HG02642 (cell line): ENCODE measurements around the gene LHX2.

ENCODE experiments used
- ATAC-seq: cut with Tn5 transposase; IDR thresholded peaks from one replicate; pipeline ENCODE4 v1.9.1; 2021; ENCODE audit warnings: mild to moderate bottlenecking; ENCODE audit not compliant: unreplicated experiment, poor library complexity

The LHX2 gene

DNA sequence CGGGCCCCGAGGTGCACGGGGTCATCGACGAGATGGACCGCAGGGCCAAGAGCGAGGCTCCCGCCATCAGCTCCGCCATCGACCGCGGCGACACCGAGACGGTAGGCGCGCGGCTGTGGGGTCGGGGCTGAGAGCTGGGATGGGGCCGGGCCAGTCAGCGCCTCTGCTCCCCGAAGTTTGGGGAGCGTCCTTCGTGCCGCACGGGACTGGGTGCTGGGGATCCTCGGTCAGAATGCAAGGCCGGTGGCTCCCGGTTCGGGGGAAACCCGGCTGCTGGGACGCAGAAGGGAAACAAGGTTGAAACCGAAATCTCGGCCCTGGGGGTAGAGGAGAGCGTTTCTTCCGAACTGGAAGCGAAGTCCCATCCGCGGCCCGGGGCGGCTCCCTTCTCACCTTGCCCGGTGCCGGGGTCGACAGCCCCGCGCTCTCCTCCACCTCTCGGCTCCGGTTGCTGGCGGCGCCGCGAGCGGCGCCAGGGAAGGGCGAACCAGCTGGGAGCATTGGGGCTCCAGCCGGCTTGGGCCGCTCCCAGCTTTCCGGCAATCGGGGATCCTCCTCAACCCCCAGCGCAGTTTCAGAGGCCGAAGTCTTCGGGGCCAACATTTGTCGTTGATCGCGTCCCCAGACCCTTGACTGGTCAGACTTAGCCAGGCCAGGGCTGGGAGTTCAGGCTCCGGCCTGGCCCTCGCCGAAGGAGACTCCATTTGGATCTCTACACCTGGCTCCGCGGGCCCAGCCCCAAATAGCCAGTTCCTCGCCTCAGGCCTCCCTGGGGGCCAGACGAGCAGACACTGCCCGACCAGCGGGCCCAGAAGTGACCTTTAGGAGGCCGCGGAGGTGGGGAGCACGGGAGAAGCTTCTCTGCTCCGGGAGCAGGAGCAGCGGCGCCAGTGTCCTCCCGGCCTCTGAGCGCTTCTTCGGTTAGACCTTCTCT lies 1.1 kb downstream of the LHX2 start:
- ATAC-seq = no peak

DNA sequence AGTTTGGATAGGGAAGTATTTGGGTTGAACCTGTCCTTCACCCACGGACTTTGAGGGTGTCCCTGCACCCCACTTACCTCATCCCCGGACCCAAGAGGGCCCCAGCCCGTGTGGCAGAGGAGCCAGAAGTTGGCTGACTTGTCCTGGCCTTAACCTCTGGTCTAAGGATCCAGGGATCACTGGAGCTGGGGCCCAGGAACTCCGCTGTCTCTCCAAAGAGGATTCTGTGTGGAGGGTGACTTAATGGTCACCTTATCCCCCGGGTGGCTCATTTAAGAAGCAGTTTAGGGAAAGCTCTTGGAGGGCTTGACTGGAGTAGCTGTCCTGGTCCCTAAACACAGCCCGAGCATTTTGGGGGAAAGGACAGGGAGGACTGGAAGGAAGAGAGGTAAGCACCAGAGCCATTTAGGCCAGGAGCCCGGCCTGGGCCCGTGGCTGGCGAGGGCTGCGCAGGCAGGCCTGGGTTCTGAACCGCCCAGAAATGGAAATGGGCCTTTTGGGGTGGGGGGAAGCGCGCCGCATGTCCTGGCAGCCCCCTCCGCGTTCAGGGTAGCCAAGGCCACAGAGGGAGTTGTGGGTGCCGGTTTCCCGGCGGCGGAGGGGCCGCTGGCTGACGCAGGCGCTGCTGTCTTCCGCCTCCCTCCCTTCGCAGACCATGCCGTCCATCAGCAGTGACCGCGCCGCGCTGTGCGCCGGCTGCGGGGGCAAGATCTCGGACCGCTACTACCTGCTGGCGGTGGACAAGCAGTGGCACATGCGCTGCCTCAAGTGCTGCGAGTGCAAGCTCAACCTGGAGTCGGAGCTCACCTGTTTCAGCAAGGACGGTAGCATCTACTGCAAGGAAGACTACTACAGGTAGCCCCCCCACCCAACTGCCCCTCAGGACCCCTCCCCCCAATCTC lies 2.0 kb downstream of the LHX2 start:
- no peak for ATAC-seq

DNA sequence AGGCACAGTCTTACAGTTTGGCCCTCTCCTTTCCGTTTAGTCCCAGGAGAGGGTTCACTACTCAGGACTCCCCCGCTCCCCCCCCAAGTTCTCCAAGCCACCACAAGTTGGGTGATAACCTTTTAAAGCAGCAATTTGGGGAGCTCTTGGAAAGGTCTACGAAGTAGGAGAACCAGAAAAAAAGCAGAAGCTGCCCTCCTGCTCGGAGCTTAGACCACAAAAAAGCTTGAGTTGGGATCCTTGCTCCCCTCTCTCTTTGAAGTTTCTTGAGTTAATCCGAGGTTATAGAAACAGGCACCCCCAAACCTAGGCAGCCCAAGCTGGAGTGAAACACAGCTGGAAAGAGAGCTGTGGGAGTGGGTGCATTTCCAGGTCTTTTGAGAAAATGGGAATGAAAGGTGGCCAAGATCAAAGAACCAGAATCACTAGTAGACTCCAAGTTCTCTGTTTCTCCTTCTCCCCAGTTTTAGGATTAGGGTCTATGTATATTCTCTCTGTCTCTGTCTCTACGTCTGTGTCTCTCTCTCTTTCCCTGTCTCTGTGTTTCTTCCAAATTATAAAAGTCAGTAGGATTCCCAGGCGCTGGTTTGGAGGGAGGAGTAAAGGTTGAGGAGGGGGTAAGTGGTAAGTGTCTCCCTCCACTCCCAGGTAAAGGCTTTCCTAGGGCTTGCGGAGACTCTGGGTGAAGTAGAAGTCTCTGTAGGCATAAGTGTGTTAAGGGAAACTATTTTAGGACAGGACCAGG lies 2.8 kb downstream of the LHX2 start:
- no peak for ATAC-seq

DNA sequence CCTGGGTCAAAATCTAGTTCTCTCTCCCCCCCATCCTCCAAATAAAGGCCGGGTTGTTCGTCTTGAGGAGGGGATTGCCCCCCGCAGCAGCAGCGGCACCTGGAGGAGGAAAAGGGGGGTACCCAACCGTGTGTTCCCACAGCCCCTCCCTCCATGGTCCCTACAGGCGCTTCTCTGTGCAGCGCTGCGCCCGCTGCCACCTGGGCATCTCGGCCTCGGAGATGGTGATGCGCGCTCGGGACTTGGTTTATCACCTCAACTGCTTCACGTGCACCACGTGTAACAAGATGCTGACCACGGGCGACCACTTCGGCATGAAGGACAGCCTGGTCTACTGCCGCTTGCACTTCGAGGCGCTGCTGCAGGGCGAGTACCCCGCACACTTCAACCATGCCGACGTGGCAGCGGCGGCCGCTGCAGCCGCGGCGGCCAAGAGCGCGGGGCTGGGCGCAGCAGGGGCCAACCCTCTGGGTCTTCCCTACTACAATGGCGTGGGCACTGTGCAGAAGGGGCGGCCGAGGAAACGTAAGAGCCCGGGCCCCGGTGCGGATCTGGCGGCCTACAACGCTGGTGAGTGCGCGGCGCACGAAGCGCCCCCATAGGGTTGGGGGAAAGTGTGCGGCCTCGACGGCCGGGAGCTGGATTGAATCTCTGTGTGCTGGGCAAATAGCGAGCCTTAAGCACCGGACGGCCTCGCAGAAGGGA lies 3.5 kb downstream of the LHX2 start:
- no peak for ATAC-seq

DNA sequence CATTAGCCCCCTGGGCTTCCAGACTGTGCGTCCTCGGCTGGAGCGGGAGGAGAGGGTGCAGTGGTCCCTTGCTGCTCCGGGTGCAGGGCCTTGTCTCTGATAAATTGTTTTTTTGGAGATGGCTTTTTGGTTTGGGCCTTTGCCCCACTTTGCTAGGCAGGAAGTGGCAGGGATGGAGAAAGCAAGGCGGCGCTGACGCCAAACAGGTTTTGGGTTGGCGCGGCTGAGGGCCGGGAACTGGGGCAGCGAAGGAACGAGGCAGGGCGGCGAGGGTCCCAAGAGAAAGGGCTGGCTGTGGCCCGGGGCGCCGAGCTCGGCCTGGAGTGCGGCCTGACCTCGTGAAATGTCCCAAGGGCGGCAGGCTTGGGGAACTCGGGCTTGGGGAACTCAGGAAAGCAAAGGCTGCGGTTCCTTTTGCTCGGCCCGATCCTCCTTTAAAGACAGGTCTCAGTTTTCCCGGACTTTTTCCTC lies 4.1 kb downstream of the LHX2 start:
- ATAC-seq = no peak

DNA sequence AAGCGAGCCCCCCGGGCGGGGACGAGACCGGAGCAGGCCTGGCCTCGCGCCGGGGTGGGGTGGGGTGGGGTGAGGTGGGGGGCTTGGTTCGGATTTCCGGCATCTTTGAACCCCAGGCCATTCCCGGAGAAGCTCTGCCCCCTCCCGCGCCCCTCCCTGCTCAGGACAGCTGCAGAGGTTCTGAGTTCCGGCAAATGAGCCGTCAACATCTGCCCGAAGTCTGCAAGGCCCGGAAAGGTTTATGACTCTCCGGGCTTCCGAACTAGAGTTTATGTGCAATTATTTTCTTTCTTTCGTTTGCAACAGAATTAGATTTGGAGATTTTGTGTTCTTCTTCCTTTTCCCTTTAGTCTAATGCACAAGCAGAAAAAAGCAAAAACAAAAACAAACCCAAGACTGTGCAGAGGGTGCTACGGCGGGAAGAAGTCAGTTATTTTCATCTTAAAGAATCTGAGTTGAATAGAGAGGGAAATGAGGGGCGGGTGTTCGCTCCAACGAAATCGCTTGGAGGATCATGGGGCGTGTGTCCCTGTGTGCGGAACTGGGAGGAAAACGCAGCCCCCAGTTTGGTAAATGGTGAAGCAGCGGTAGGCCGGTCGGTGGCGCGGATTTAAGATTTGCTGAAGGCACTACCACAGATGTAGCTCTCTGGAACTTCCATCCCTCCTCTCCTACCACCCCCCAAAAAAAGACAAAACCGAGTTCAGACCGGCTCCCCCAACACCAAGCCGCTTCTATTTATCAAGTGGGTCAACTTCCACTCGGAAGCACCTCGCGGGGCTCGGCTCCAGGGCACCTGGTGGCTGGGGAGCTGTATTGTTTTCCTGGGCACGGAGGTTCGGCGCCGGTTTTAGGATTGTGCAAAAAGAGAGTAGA lies 4.8 kb downstream of the LHX2 start:
- ATAC-seq = no peak

DNA sequence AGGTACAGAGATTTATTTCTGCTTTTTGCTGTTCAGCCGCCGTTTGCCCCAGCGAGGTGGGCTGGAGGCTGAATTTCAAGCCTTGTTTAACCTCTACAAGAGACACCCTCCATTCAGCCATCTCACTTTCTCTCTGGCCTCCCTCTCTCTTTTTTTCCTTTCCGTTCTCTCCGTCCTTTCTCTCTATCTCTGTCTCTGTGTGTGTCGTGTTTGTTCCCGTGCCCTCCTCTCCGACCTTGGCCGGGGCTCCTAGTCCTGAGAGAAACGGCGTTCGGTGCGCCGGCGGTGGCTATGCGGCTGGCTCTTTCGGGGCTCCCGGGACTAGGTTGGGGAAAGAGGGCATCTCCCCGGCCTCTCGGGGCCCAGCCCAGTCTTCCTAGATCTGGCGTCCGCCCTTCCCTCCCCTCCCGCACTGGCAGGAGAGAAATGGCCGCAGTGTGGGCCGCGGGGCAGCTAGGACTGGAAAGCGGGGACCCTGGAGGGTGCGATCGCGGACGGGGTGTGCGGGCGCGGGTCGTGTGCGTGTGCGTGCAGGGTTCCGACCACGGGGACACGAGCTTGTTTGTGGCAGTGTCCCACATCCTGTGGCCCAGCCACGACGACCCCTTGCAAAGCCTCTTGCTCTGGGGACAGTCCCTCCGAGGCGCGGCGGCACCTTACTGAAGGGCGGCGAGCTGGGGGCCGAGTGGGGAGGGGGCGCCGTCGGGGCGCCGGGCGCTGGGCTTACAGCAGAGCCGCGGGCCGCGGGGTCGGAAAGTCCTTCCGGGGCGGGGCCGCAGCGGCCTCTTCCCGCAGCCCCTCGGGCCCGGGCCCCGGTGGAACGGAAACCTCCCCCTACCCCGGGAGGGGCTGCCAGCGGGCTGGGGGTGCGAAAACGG lies 5.7 kb downstream of the LHX2 start:
- no peak for ATAC-seq

DNA sequence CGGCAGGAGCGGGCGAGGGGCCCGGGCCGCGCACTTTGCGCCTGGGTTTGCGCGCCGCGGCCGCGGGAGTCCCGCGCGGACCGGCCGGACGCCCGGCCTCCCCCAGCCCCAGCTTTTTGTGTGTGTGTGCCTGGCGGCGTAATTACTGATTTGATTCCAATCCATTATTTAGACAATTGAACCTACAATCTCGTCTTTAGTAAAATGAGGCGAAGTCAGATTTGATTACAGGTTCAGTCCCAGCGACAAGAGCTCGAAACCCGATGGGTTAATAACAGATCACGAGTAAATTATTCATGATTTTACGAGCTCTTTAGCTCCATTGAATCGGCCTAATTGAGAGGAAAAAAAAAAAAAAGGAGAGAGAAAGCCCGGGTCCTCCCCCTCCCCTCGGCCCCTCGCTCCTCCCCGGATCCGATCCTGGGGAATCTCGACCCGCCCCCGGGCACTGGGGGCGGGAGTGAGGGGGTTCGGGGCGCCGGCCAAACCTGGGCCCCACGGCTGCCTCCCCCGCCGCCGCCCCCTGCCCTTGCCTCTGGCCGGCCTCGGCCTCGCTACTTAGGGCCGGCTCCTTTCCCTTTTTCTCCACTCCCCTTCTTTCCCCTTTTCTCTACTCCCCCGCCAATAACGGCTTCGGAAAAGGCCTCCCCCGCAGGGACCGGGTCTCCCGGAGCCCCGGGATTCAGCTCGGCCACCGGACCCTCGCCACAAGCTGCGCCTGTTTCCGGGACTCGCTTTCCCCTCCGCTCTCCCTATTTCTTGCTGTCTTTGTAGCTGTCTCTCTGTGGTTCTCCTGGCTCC lies 6.6 kb downstream of the LHX2 start:
- ATAC-seq = no peak

DNA sequence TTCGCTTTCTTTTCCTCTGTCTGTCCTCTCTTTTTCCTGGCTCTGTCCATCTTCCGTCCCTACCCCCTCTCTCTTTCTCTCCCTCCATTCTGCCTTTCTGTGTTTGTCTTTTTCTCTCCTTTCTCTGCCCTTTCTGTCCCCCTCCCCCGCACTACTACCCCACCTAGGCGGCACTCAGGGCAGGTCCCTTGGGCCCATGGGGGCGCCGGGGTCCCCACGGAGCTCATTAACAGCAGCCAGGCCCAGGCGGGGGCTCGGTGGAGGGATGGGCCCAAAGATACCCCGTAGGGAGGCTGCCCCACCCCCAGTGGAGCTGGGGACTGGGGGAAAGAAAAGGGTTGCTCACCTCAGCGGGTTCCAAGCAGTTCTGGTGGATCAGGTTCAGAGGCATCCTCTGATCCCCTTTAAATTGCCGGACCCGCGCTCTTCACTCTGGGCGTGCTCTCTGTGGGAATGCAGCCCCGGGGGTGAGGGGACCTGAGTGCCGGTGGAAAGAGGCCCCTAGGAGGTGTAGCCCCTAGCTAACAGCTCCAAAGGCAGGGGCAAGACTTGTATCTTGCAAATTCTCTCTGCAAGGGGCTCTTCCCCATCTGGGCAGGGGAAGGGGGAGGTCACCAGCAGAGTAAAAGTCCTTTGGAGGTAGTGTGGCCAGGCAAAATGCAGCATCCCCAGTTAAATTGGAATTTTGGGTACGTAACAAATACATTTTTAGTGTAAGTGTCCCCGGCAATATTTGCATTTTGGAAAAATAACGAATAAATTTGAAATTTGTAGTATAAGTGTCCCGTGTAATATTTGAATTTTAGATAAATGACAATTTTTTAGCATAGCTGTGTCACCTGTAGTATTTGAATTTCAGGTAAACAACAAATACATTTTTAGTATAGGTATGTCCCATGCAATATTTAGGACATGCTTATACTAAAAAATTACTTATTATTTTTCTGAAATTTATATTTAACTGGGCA lies 7.4 kb downstream of the LHX2 start:
- ATAC-seq = no peak

DNA sequence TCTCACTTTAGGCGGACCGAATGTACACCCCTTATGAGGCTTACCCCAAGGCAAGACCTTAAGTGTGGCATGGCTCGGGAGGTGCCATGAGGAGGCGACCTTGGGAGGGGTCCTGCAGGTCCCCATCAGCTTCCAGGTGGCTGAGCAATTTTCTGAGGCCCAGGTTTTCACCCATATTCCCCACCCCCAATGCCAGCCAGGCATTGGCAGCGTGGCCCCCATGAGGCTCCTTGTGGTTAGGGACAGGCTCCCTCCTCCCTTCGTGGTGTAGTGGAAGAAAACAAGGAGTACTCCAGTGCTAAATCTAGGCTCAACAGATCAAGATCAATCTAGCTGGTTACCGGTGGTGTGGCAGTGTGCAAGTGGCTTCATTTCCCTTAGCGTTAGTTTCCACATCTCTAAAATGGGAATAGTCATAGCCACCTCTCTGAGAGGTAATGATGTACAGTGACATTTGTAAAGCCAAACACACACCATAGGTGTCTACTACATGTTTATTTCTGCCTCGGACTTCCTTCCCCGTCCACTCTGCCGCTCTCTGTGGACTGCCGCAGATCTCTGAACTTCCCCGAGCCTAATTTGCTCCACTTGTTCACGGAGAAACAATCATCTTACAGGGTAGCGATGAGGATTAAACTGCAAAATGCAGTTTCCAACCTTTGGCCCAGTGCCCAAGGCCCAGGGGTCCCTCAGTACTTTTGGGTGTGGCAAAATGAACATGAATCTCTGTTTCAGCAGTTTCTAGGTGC lies 8.4 kb downstream of the LHX2 start:
- no peak for ATAC-seq

DNA sequence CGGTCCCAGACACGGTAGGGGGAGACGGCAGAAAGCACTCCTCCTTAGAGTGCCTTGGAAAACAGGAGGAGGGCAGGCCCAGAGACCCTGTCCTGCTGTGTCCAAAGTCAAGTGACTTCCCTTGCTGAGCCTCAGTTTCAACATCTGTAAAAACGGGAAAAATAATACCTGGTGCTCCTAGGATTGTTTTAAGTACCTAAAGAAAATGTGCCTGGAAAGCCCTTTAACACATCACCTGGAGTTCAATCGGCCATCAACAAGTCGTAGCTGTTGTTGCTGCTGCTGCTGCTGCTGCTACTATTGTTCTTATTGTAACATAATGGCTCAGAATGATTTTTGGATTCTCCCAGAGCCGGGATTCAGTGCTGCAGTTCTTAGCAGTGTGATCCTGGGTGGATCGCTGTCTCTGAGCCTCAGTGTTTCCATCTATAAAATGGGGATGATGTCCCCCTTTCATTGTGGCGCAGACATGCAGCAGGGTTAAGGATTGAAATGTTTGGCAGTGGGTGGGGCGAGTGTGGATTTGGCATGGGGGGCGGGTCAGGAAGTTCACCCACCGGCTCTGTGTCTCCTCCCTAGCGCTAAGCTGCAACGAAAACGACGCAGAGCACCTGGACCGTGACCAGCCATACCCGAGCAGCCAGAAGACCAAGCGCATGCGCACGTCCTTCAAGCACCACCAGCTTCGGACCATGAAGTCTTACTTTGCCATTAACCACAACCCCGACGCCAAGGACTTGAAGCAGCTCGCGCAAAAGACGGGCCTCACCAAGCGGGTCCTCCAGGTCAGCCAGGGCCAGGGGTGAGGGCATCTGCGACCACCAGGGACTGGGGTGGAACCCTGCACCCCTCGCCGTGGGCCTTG lies 9.2 kb downstream of the LHX2 start:
- ATAC-seq = no peak

DNA sequence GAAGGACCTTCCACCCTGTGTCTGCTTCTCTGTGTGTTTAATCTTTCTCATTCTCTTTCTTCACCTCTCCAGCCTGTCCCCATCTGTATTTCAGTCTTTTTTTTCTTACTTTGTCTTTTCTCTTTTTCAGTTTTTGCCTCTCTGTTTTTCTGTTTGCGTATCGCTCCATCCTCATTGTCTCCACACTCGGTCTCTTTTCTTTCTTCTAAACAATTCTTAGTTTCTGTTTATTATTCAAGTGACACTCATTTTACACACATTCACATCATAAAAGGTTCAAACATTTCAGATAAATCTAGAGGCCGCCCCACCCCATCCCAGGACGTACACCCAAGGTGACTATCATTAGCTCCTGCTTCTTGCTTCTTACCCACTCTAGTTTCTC lies 9.8 kb downstream of the LHX2 start:
- ATAC-seq = no peak

DNA sequence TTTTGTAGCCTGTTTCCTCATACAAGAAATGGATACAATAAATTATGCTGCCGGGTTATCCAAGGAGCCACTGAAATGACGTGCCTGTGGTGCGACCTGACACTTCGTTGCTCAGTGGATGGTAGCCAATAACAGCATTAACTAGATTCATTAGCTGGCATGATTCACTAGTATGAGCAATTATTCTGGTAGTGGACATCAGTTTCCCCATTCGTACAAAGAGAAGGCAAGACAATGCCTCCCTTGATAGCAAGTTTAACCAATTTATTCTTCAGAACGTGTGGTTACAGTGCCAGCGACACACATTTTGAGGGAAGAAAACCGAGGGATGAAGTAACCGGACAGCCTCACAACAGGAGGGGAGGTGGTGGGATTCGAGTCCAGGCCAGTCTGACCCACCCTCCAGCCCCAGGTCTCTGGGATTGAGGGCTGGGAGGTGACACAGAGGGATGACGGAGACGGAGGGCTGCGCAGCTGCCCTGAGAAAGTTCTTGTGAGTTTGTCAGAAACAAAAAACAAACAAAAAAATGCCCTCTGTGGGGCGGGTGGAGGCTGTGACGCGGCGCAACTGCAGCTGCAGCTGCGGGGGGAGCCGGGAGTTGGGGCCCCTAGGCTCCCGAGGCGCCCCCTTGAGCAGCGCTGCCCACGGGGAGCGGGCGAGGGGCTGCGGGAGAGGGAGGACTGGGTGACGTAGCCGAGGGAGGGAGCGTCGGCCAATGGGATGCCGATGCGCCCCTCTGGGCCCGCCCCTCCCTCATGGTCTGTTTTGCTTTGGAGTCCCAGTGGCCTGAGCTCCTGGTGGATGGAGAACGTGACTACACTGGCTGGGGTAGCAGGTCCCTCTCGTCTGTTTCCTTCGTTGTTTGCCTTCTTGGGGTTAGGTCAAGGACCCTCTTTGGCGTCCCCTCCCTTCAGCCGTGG lies 10.9 kb downstream of the LHX2 start:
- no peak for ATAC-seq
